HG03039 (cell line): ENCODE results near the gene MND1.

Experiments used
- ATAC-seq: cut with Tn5 transposase; IDR thresholded peaks from one replicate; pipeline ENCODE4 v1.9.1; 2021; ENCODE audit warnings: mild to moderate bottlenecking, moderate library complexity; ENCODE audit not compliant: unreplicated experiment

The MND1 gene

GRCh38 chr4:153345012-153345981 is 809 bp downstream of the MND1 start:
- peak; percentile 18 for ATAC-seq

DNA sequence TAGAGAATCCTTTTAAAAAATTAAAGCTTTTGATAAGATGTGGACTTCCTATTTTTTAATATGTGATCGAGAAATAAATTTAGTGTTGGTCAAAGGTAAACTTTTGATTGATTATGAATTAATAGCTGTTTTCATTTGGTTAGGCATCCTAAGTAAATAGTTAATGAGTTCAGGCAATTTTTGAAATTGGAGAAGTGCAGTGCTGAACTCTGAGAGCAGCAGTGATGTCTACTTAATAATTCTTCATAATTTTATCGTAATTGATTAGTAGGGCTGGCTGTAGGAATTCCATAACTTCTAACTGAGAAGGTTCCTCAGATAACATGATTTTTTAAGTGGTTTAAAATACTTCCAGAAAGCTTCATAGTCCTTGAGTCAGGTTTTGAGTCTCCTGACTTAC is 1.5 kb downstream of the MND1 start:
- ATAC-seq = no peak

DNA sequence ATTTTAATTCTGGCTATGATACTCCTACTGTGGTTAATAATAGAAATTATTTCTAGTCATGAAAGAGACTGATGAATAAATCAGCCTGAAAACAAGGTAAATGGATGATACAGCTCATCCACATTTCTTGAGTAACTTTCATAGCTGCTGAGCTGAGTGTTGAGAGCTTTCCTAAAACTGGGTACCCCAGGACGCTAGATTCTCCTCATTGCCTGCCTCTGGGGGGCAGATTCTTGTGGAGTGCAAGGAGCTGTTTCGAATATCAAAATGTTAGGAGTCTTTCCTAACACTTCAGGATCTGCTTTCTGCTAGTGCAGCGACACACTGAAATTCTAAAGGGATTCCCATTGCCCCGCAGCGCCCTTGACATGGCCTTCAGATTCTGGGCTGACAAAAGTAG is 2.1 kb downstream of the MND1 start:
- ATAC-seq = no peak

- no peak for ATAC-seq
These were observed 2.6 kb downstream of the MND1 start for GRCh38 chr4:153347117-153347516.

- ATAC-seq = no peak
These were observed 3.5 kb downstream of the MND1 start for GRCh38 chr4:153348006-153348405.

GRCh38 chr4:153349206-153349805 is 4.8 kb downstream of the MND1 start:
- no peak for ATAC-seq

- ATAC-seq = no peak
These were observed 17.7 kb downstream of the MND1 start for GRCh38 chr4:153362184-153362583.

DNA sequence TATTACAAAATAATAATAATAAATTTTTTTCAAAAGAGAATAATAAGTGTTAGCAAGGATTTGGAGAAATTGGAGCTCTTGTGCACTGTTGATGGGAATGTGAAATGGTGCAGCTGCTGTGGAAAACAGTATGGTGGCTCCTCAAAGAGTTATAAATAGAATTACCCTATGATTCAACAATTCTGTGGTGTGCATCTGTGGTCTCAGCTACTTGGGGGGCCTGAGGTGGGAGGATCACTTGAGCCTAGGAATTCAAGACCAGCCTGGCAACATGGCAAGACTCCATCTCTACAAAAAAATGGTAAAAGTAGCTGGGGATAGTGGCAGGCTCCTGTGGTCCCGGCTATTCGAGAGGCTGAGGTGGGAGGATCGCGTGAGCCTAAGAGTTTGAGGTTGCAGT is 19.6 kb downstream of the MND1 start:
- ATAC-seq = no peak

DNA sequence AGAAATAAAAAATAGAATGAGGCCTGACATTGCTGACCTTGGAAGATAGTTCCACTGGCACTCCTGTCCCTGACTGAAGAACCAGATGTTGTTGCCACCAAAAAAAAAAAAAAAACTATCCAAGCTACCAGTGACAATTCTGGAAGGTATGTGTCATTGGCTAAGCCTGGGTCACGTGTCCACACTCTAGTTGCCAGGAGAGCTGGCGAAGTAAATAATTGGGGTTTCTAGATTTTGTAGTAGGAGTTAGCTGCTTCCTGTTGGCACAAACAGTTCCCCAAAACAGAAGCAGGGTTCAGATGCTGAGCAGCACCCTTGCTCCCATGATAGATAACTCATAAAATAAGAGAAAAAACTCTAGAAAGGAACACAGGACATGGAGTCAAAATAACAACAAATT is 20.5 kb downstream of the MND1 start:
- no peak for ATAC-seq

DNA sequence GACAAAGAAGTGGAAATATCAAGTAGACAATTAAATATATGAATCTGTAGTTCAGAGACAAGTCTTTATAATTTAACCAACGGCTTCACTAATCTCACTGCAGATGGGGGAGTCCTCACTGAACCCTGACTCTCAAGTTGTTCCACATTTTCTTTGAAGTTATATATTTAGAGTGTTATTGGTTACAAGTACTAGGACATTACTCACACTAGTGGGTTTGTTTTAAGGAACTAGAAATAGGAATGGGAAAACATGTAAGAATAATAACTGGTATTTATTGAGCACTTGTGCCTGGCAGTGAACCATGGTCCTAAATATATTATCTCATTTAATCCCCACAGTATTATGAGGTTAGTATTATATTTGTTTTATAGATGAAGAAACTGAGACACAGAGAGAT is 22.0 kb downstream of the MND1 start:
- no peak for ATAC-seq

- ATAC-seq = no peak
These were observed 22.6 kb downstream of the MND1 start for GRCh38 chr4:153367092-153367491.

- ATAC-seq = no peak
These were observed 24.5 kb downstream of the MND1 start for GRCh38 chr4:153369021-153369420.

GRCh38 chr4:153371701-153372234 is 27.3 kb downstream of the MND1 start:
- no peak for ATAC-seq

GRCh38 chr4:153372967-153373562 is 28.6 kb downstream of the MND1 start:
- ATAC-seq = no peak

GRCh38 chr4:153374442-153374841 is 30.0 kb downstream of the MND1 start:
- ATAC-seq = no peak

- no peak for ATAC-seq
These were observed 30.8 kb downstream of the MND1 start for GRCh38 chr4:153375303-153375702.

GRCh38 chr4:153383131-153383530 is 38.6 kb downstream of the MND1 start:
- ATAC-seq = no peak

DNA sequence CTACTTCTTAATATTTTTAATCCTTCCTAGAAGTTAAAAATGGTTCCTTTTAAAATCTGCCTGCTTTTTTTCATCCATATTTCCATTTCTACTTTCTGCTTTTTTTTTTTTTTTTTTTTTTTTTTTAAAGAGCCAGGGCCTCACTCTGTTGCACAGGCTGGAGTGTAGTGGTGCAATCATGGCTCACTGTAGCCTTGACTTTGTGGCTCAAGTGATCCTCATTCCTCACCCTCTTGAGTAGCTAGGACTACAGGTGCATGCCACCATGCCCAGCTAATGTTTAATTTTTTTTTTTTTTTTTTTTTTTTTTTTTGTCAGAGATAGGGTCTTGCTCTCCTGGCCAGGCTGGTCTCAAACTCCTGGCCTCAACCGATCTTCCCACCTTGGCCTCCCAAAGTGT is 39.7 kb downstream of the MND1 start:
- ATAC-seq = no peak

DNA sequence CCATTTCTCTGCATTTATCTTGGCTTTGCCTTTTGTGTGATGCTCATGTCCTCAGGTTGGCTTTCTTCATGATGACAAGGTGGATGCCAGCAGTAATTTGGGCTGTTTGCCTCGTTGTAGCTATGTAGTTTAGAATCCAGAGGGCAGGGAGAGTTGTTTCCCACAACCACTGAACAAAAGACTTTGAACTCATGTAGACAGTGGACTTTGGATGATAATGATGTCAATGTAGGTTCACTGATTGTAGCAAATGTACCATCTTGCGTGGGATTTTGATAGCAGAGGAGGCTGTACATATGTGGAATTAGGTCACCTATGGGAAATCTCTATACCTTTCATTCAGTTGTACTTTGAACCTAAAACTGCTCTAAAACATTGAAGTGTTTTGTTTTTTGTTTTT is 41.3 kb downstream of the MND1 start:
- ATAC-seq = no peak

DNA sequence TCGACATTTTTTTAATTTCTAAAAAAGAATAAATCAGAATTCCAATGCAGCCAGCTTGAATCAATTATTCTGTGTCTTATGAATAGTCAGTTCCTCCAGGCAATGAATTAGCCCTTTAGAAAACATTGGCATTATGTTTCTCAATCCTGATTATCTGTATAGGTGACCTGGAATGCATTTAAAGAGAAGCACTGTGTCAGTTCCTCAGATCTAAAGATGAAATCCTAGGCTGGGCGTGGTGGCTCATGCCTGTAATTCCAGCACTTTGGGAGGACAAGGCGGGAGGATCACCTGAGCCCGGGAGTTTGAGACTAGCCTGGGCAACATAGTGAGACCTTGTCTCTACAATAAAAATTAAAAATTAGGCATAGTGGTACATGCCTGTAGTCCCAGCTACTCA is 43.5 kb downstream of the MND1 start:
- no peak for ATAC-seq

- ATAC-seq = no peak
These were observed 48.9 kb downstream of the MND1 start for GRCh38 chr4:153393397-153393796.

DNA sequence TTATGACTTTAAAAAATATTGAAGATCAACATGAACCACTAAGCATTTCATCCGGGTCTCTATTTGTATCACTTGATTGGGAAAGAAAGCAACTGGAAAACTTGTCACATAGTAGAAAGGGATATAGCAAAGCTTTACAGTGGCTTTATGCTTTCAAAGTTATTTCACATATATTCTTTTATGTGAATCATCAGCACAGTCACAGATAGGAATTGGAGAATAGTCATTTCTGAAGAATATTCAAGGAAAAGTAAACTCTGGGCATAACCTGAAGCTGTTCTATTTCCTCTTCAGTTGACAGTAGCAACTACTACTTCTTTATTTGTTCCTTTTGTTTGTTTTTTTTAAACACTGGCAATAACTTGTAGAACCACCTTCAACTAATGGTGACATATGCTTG is 50.5 kb downstream of the MND1 start:
- no peak for ATAC-seq
